SK-N-SH treated with all-trans-retinoic acid at 6 μM for 48 hours (cell line): ENCODE measurements around the gene PPFIA4.

Experiments
- ATAC-seq: fragments of 200-7000 bp; cut with Tn5 transposase; 3 replicates; pipeline ENCODE4 v1.9.1; 2020; ENCODE audit warnings: mild to moderate bottlenecking, moderate library complexity
- ARNTL ChIP-seq: fragments of 450-650 bp; formaldehyde crosslinking; IDR thresholded peaks from 2 replicates; pipeline ENCODE4 v1.5.0; 2020; ENCODE audit warnings: low read depth, mild to moderate bottlenecking, moderate library complexity, borderline replicate concordance
- BACH2 ChIP-seq: fragments of 250-450 bp; sonication (Bioruptor Pico); IDR thresholded peaks from 2 replicates; pipeline ENCODE4 v1.9.0; 2021; ENCODE audit warnings: mild to moderate bottlenecking, borderline replicate concordance
- CSDC2 ChIP-seq: fragments of 250-450 bp; sonication (Bioruptor Pico); IDR thresholded peaks from 2 replicates; pipeline ENCODE4 v1.5.0; 2020; ENCODE audit warnings: mild to moderate bottlenecking, moderate library complexity
- ESRRG ChIP-seq: fragments of 250-450 bp; sonication (Bioruptor Pico); IDR thresholded peaks from 2 replicates; pipeline ENCODE4 v1.6.1; 2021; ENCODE audit warnings: mild to moderate bottlenecking
- GLIS3 ChIP-seq: fragments of 250-450 bp; sonication (Bioruptor Pico); IDR thresholded peaks from 2 replicates; pipeline ENCODE4 v1.5.0; 2020; ENCODE audit warnings: mild to moderate bottlenecking, moderate library complexity
- ISL1 ChIP-seq: fragments of 250-450 bp; sonication (Bioruptor Pico); IDR thresholded peaks from 2 replicates; pipeline ENCODE4 v2.1.2; 2022; ENCODE audit warnings: mild to moderate bottlenecking, moderate library complexity
- OSR1 ChIP-seq: fragments of 250-450 bp; sonication (Bioruptor Pico); IDR thresholded peaks from 2 replicates; pipeline ENCODE4 v1.8.0; 2022; ENCODE audit warnings: moderate library complexity, mild to moderate bottlenecking, inconsistent platforms
- PATZ1 ChIP-seq: fragments of 250-450 bp; sonication (Bioruptor Pico); IDR thresholded peaks from 2 replicates; pipeline ENCODE4 v1.8.0; 2020; ENCODE audit warnings: mild to moderate bottlenecking, moderate library complexity, borderline replicate concordance
- POU6F1 ChIP-seq: fragments of 250-450 bp; sonication (Bioruptor Pico); IDR thresholded peaks from 2 replicates; pipeline ENCODE4 v1.8.0; 2021; ENCODE audit warnings: low read depth, mild to moderate bottlenecking, moderate library complexity, borderline replicate concordance
- PPARA ChIP-seq: fragments of 250-450 bp; sonication (Bioruptor Pico); IDR thresholded peaks from 2 replicates; pipeline ENCODE4 v1.5.0; 2020; ENCODE audit warnings: mild to moderate bottlenecking, borderline replicate concordance
- RARB ChIP-seq: fragments of 250-450 bp; sonication (Bioruptor Pico); IDR thresholded peaks from 2 replicates; pipeline ENCODE4 v1.8.0; 2021; ENCODE audit warnings: mild to moderate bottlenecking, moderate library complexity
- TCF4 ChIP-seq: fragments of 250-450 bp; sonication (Bioruptor Pico); IDR thresholded peaks from 2 replicates; pipeline ENCODE4 v1.8.0; 2021; ENCODE audit warnings: mild to moderate bottlenecking, moderate library complexity, borderline replicate concordance
- TOX ChIP-seq: fragments of 250-450 bp; sonication (Bioruptor Pico); IDR thresholded peaks from 2 replicates; pipeline ENCODE4 v1.8.0; 2021; ENCODE audit warnings: mild to moderate bottlenecking, moderate library complexity, borderline replicate concordance
- ZC3H10 ChIP-seq: fragments of 250-450 bp; sonication (Bioruptor Pico); IDR thresholded peaks from 2 replicates; pipeline ENCODE4 v1.5.1; 2021; ENCODE audit warnings: mild to moderate bottlenecking, moderate library complexity
- ZFP3 ChIP-seq: fragments of 250-450 bp; sonication (Bioruptor Pico); IDR thresholded peaks from 2 replicates; pipeline ENCODE4 v1.5.0; 2020; ENCODE audit warnings: mild to moderate bottlenecking, moderate library complexity
- ZFP30 ChIP-seq: fragments of 450-650 bp; formaldehyde crosslinking; IDR thresholded peaks from 2 replicates; pipeline ENCODE4 v1.5.0; 2022; ENCODE audit warnings: mild to moderate bottlenecking, moderate library complexity
- ZNF565 ChIP-seq: fragments of 450-650 bp; formaldehyde crosslinking; conservative IDR thresholded peaks from 2 replicates; pipeline ENCODE4 v1.5.0; 2020; ENCODE audit warnings: low read depth, mild to moderate bottlenecking, moderate library complexity
- ZNF70 ChIP-seq: fragments of 450-650 bp; formaldehyde crosslinking; IDR thresholded peaks from 2 replicates; pipeline ENCODE4 v1.5.0; 2020; ENCODE audit warnings: mild to moderate bottlenecking, moderate library complexity
- ZNF8 ChIP-seq: fragments of 450-650 bp; formaldehyde crosslinking; IDR thresholded peaks from 2 replicates; pipeline ENCODE4 v1.5.0; 2020; ENCODE audit warnings: mild to moderate bottlenecking, moderate library complexity
- TF ChIP-seq, protein P1 (sequence below): fragments of 250-450 bp; sonication (Bioruptor Pico); IDR thresholded peaks from 2 replicates; pipeline ENCODE4 v1.5.0; 2020; ENCODE audit warnings: mild to moderate bottlenecking, moderate library complexity
- TF ChIP-seq, protein P2 (sequence below): fragments of 250-450 bp; sonication (Bioruptor Pico); IDR thresholded peaks from 2 replicates; pipeline ENCODE4 v1.5.1; 2020; ENCODE audit warnings: low read depth, mild to moderate bottlenecking, moderate library complexity

The PPFIA4 gene

GRCh38 chr1:203049077-203049476 lies 22.8 kb downstream of the PPFIA4 start:
- ATAC-seq = no peak
- TF ChIP-seq, protein P1, sequence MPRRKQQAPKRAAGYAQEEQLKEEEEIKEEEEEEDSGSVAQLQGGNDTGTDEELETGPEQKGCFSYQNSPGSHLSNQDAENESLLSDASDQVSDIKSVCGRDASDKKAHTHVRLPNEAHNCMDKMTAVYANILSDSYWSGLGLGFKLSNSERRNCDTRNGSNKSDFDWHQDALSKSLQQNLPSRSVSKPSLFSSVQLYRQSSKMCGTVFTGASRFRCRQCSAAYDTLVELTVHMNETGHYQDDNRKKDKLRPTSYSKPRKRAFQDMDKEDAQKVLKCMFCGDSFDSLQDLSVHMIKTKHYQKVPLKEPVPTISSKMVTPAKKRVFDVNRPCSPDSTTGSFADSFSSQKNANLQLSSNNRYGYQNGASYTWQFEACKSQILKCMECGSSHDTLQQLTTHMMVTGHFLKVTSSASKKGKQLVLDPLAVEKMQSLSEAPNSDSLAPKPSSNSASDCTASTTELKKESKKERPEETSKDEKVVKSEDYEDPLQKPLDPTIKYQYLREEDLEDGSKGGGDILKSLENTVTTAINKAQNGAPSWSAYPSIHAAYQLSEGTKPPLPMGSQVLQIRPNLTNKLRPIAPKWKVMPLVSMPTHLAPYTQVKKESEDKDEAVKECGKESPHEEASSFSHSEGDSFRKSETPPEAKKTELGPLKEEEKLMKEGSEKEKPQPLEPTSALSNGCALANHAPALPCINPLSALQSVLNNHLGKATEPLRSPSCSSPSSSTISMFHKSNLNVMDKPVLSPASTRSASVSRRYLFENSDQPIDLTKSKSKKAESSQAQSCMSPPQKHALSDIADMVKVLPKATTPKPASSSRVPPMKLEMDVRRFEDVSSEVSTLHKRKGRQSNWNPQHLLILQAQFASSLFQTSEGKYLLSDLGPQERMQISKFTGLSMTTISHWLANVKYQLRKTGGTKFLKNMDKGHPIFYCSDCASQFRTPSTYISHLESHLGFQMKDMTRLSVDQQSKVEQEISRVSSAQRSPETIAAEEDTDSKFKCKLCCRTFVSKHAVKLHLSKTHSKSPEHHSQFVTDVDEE = no peak
- no peak for TF ChIP-seq ISL1 (CRISPR knock-in tag)
- TF ChIP-seq ARNTL (CRISPR knock-in tag) = no peak
- TF ChIP-seq RARB = no peak
- TF ChIP-seq ESRRG (CRISPR knock-in tag) = no peak
- TF ChIP-seq, protein P2, sequence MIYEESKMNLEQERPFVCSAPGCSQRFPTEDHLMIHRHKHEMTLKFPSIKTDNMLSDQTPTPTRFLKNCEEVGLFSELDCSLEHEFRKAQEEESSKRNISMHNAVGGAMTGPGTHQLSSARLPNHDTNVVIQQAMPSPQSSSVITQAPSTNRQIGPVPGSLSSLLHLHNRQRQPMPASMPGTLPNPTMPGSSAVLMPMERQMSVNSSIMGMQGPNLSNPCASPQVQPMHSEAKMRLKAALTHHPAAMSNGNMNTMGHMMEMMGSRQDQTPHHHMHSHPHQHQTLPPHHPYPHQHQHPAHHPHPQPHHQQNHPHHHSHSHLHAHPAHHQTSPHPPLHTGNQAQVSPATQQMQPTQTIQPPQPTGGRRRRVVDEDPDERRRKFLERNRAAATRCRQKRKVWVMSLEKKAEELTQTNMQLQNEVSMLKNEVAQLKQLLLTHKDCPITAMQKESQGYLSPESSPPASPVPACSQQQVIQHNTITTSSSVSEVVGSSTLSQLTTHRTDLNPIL (CRISPR knock-in tag) = no peak
- TF ChIP-seq TCF4 (CRISPR knock-in tag) = no peak

- ATAC-seq = no peak
- TF ChIP-seq ZNF70 (no peak), CSDC2 (CRISPR knock-in tag) (no peak), BACH2 (CRISPR knock-in tag) (no peak), ZNF565 (CRISPR knock-in tag) (no peak), ZFP3 (CRISPR knock-in tag) (no peak), TOX (no peak), PPARA (CRISPR knock-in tag) (no peak), ZNF8 (CRISPR knock-in tag) (no peak), PATZ1 (no peak), ZC3H10 (CRISPR knock-in tag) (no peak)
- TF ChIP-seq, protein P2 (CRISPR knock-in tag) = no peak
- TF ChIP-seq, protein P1 = no peak
- TF ChIP-seq, all 23 proteins: peak for 0
Observed at GRCh38 chr1:203049576-203050180, 23.4 kb downstream of the PPFIA4 start.

- ATAC-seq = no peak
- TF ChIP-seq ZNF70 (no peak), ZNF8 (CRISPR knock-in tag) (no peak), GLIS3 (no peak), ESRRG (CRISPR knock-in tag) (no peak), ZFP30 (CRISPR knock-in tag) (no peak), OSR1 (CRISPR knock-in tag) (no peak), PPARA (CRISPR knock-in tag) (no peak), PATZ1 (no peak), CSDC2 (CRISPR knock-in tag) (no peak), TOX (no peak), ISL1 (CRISPR knock-in tag) (no peak), POU6F1 (no peak), RARB (no peak), ZNF565 (CRISPR knock-in tag) (no peak)
- TF ChIP-seq, protein P2 (CRISPR knock-in tag) = no peak
Observed at GRCh38 chr1:203050826-203051225, 24.5 kb downstream of the PPFIA4 start.
